GM12878 (cell line): ENCODE measurements around the gene IVD. TPM values are rescaled to one million over a fixed set of nuclear protein-coding genes. Genes with fewer than 3 reads are reported as not detected.

Experiments used
- ATAC-seq: fragments of 200-7000 bp; cut with Tn5 transposase; 3 replicates; pipeline ENCODE4 v1.9.1; 2020; ENCODE audit warnings: mild to moderate bottlenecking, moderate library complexity
- BruUV-seq: library from RNA; stranded (reverse); fragments of 400-500 nt; replicated peaks from 2 replicates; lab custom pipeline; 2021; lab: Mats Ljungman, UMichigan
- CTCF ChIA-PET: fragments of 300-600 bp; sonication (Branson Sonifier 250); formaldehyde crosslinking; extraction: SDS; loops from one replicate; lab custom pipeline; 2021; ENCODE audit warnings: inconsistent platforms; lab: Yijun Ruan, JAX
- POLR2A ChIA-PET: fragments of 350-600 bp; formaldehyde crosslinking; extraction: SDS; loops from one replicate; lab custom pipeline; 2021; ENCODE audit warnings: inconsistent platforms; lab: Charles Lee
- RAD21 ChIA-PET: fragments of 300-600 bp; sonication (Branson Sonifier 250); formaldehyde crosslinking; loops from one replicate; lab custom pipeline; 2023; ENCODE audit warnings: antibody characterized with exemption; ENCODE audit not compliant: unreplicated experiment; lab: Charles Lee
- SMC1A ChIA-PET: fragments of 300-600 bp; sonication (Branson Sonifier 250); formaldehyde crosslinking; loops from one replicate; lab custom pipeline; 2023; ENCODE audit not compliant: unreplicated experiment, uncharacterized antibody; lab: Charles Lee
- DNase-seq: peaks from one replicate; pipeline ENCODE4 v3.0.0-alpha.2; 2011; ENCODE audit warnings: low read depth, low spot score
- FAIRE-seq: peaks from 3 replicates; lab custom pipeline; 2011; peaks lifted over from hg19 to GRCh38; lab: Jason Lieb, UNC
- H2AFZ ChIP-seq: 2 replicates; pipeline ENCODE4 v1.6.0; 2011; ENCODE audit warnings: low read depth, low read length, control low read depth; ENCODE audit not compliant: control insufficient read depth
- H3K27ac ChIP-seq: 2 replicates; pipeline ENCODE4 v1.5.1; 2011; ENCODE audit warnings: control low read depth; ENCODE audit not compliant: control insufficient read depth, insufficient read depth
- H3K27me3 ChIP-seq, 2 experiments: replicated peaks in 1 of 2; 2 replicates each; pipeline versions ENCODE4 v1.6.0 to v1.6.1; 2011; ENCODE audit warnings: low read length in 1 of 2; ENCODE audit not compliant: control insufficient read depth in 2 of 2, insufficient read depth in 2 of 2
- H3K36me3 ChIP-seq, 2 experiments: 2 replicates each; pipeline ENCODE4 v1.5.1; 2011; ENCODE audit warnings: low read length in 1 of 2; ENCODE audit not compliant: control insufficient read depth in 2 of 2, insufficient read depth in 2 of 2
- H3K4me1 ChIP-seq: 2 replicates; pipeline ENCODE4 v1.6.1; 2011; ENCODE audit warnings: mild to moderate bottlenecking, low read length, moderate library complexity, mixed read lengths; ENCODE audit not compliant: control insufficient read depth, insufficient read depth
- H3K4me2 ChIP-seq: 2 replicates; pipeline ENCODE4 v1.6.0; 2011; ENCODE audit warnings: control low read depth; ENCODE audit not compliant: control insufficient read depth, insufficient read depth
- H3K4me3 ChIP-seq: fragments of 200-600 bp; sonication (generic); 2 replicates; pipeline ENCODE4 v1.5.1; 2016
- H3K79me2 ChIP-seq: 2 replicates; pipeline ENCODE4 v1.6.0; 2011; ENCODE audit warnings: low read length; ENCODE audit not compliant: control insufficient read depth, insufficient read depth
- H3K9ac ChIP-seq: 2 replicates; pipeline ENCODE4 v1.8.0; 2011; ENCODE audit warnings: low read length, control low read depth, mixed read lengths; ENCODE audit not compliant: control insufficient read depth, insufficient read depth
- H3K9me3 ChIP-seq: replicated peaks from 3 replicates; pipeline ENCODE4 v1.5.1; 2011; ENCODE audit warnings: mild to moderate bottlenecking, low read length; ENCODE audit not compliant: control insufficient read depth, insufficient read depth
- H4K20me1 ChIP-seq: 2 replicates; pipeline ENCODE4 v1.6.0; 2011; ENCODE audit not compliant: control insufficient read depth, insufficient read depth
- CBX5 ChIP-seq: sonication (generic); IDR thresholded peaks from 2 replicates; pipeline ENCODE4 v1.6.1; 2016; ENCODE audit warnings: low read depth, moderate library complexity, mild to moderate bottlenecking, inconsistent platforms
- EGR1 ChIP-seq, 2 experiments: IDR thresholded peaks; 1 replicate in 1 of 2; 2 replicates in 1 of 2; pipeline ENCODE4 v1.6.1; 2011 to 2012; ENCODE audit warnings: low read depth in 2 of 2, low read length in 2 of 2, borderline replicate concordance in 1 of 2, mild to moderate bottlenecking in 1 of 2, moderate library complexity in 1 of 2
- HDAC6 ChIP-seq: fragments of 200-600 bp; sonication (generic); IDR thresholded peaks from one replicate; pipeline ENCODE4 v1.8.0; 2017; ENCODE audit warnings: antibody characterized with exemption; ENCODE audit not compliant: unreplicated experiment
- SMAD1 ChIP-seq: fragments of 450-650 bp; IDR thresholded peaks from 2 replicates; pipeline ENCODE4 v1.6.1; 2018; ENCODE audit warnings: mild to moderate bottlenecking, low read depth; ENCODE audit not compliant: partially characterized antibody
- SREBF1 ChIP-seq: IDR thresholded peaks from 2 replicates; pipeline ENCODE4 v1.6.1; 2012; ENCODE audit warnings: mild to moderate bottlenecking, low read length
- YBX1 ChIP-seq: fragments of 450-650 bp; IDR thresholded peaks from 2 replicates; pipeline ENCODE4 v1.6.1; 2016; ENCODE audit warnings: antibody characterized with exemption
- WGBS: methylation state at CpG from one replicate; pipeline ENCODE4 v1.1.6; 2016; ENCODE audit warnings: low lambda C conversion rate; ENCODE audit not compliant: insufficient replicate concordance, insufficient coverage; ENCODE audit errors: missing lambda C conversion rate; 5-methylcytosine and 5-hydroxymethylcytosine counted together
- in situ Hi-C: fragments of 300-500 bp; cut with MboI; formaldehyde crosslinking; loops from 9 replicates; pipeline ENCODE4 v1.14.3; 2018; ENCODE audit warnings: mixed read lengths
- intact Hi-C: fragments of 100-400 bp; cut with micrococcal nuclease; formaldehyde crosslinking; loops from one replicate; pipeline ENCODE4 v1.14.2; 2022; ENCODE audit not compliant: unreplicated experiment
- polyA plus RNA-seq, 11 experiments: library from polyadenylated mRNA; depleted of rRNA in 4 of 11; unstranded in 6 of 11; stranded (reverse) in 5 of 11; fragments of >200 nt; fragmentation: Nextera tagmentation in 4 of 11; fragmentation: Illumina TruSeq in 1 of 11; extraction: Ambion mirVana in 4 of 11; extraction: Trizol in 1 of 11; gene quantifications; 1 replicate in 1 of 11; 2 replicates in 10 of 11; pipeline versions ENCODE4 v1.2.1 to v1.2.3, GENCODE V29; 2011 to 2016; ENCODE audit warnings: inconsistent platforms in 2 of 11, missing spikeins in 2 of 11, low read depth in 1 of 11
- total RNA-seq, 4 experiments: library from RNA; depleted of rRNA in 3 of 4; stranded (reverse); fragments of >200 nt in 3 of 4; fragmentation: Illumina TruSeq in 1 of 4; extraction: Trizol in 1 of 4; gene quantifications; 2 replicates each; pipeline versions ENCODE4 v1.2.1 to v1.2.3, GENCODE V29; 2013 to 2021
- TF ChIP-seq, protein P1 (sequence below): IDR thresholded peaks from 2 replicates; pipeline ENCODE4 v1.6.1; 2011; ENCODE audit warnings: mild to moderate bottlenecking, low read depth, low read length, moderate library complexity; ENCODE audit not compliant: insufficient replicate concordance
- TF ChIP-seq, protein P2 (sequence below): fragments of 450-650 bp; IDR thresholded peaks from 2 replicates; pipeline ENCODE4 v1.6.1; 2016; ENCODE audit warnings: mild to moderate bottlenecking, moderate library complexity, borderline replicate concordance
- TF ChIP-seq, protein P3 (sequence below): fragments of 450-650 bp; IDR thresholded peaks from 2 replicates; pipeline ENCODE4 v1.6.1; 2017; ENCODE audit warnings: low read depth, mild to moderate bottlenecking, moderate library complexity

Gene IVD
- total and polyA plus RNA-seq, 10 of the 15 experiments (the other 5 are each of a cell fraction or from before 2014, with no cell fraction given), result 5.3 to 59.8 (median 45.7) TPM

DNA sequence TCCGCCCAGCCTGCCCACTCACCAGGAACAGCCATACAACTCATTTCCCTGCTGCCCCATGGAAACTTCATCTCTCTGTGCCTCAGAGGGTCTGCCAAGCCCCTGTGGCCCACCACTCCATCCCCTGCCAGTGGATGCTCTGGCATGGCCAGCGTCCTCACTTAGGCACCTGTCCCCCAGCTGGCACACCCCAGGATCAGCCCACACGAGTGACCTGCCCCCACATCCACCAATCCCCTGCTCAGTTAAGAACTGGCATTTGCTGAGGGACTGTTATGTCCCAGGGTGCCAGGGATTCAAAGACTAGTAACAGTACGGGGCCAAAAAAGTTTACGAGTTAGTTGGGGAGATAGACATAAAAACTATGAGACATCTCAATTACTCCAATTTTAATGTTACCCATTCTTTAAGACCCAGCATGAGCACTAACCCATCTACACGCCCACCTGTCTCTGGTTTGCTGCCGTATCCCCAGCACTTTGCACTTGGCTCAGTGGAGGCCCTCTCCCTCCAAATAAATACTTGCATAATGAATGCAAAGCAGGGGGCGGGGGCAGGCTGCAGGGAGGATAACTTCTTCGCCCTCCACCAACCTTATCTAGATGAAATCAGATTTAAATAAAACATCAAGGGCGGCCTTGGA lies 23.6 kb downstream of the IVD start:
- RAD21 ChIA-PET, result no interaction called here
- TF ChIP-seq CBX5, result no peak
- TF ChIP-seq, all 136 proteins: peak for 0
- Histone ChIP-seq H3K27ac (no peak overlapping the region), H3K27me3 (no peaks in the 10 kb centered on the region; a peak in 3 of 4 replicates), H3K36me3 (no peaks in the 10 kb centered on the region), H3K9ac (no peak overlapping the region), H3K9me3 (no peaks in the 10 kb centered on the region), H4K20me1 (no peaks in the 10 kb centered on the region), H3K4me2 (no peak overlapping the region), H3K4me3 (no peak overlapping the region), H3K79me2 (no peaks in the 10 kb centered on the region), H3K4me1 (no peaks in the 10 kb centered on the region), H2AFZ (no peak overlapping the region)
- FAIRE-seq (no peak), ATAC-seq (no peak), DNase-seq (no peak)
- SMC1A ChIA-PET, result no interaction called here
- POLR2A ChIA-PET, result no interaction called here
- no TSS peak for BruUV-seq
- WGBS, result 41% methylated on average over 10 of the region's 10 CpGs
- CTCF ChIA-PET, result no interaction called here
- intact Hi-C loops, result no loop called here
- in situ Hi-C loops, result no loop called here

DNA sequence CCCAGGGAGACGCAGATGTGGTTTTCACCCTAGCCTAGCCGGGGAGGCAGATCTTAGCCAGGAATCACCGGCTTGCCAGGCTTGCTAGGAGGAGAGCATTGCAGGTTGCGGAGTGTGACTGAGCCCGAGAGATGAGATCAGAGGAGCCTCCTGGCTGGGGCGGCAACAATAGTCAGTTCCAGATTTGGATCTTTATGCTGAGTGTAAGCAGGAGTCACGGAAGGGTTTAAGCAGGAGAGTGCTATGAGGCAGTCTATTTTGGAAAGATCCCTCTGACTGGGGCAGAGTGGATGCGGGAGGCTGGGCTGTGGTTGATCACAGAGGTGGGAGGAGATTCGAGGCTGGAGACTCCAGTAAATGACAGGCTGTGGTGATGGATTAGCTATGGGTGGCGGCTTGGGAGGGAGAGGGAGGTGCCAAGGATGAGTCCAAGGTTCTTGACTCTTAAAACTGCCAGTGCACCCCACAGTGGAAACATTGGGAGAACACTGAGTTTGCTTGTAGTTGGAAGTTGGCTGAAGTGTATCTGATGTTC lies 24.7 kb downstream of the IVD start:
- Histone ChIP-seq H3K9me3 (no peaks in the 10 kb centered on the region), H3K9ac (no peak overlapping the region), H3K4me2 (no peak overlapping the region), H4K20me1 (no peaks in the 10 kb centered on the region), H3K27me3 (peaks cover 2 to 11% of the 10 kb centered on the region in 2 experiments), H3K79me2 (no peaks in the 10 kb centered on the region), H3K27ac (no peak overlapping the region), H3K4me1 (no peaks in the 10 kb centered on the region), H2AFZ (no peak overlapping the region), H3K36me3 (no peaks in the 10 kb centered on the region), H3K4me3 (no peak overlapping the region)
- 42% methylated on average over 10 of the region's 10 CpGs for WGBS
- in situ Hi-C loops, result no loop called here
- RAD21 ChIA-PET, result no interaction called here
- DNase-seq, result no peak
- ATAC-seq, result no peak
- POLR2A ChIA-PET, result no interaction called here
- SMC1A ChIA-PET, result no interaction called here
- FAIRE-seq, result no peak
- CTCF ChIA-PET, result no interaction called here
- no TSS peak for BruUV-seq
- intact Hi-C loops, result no loop called here
- TF ChIP-seq HDAC6, result no peak
- TF ChIP-seq, protein P1, sequence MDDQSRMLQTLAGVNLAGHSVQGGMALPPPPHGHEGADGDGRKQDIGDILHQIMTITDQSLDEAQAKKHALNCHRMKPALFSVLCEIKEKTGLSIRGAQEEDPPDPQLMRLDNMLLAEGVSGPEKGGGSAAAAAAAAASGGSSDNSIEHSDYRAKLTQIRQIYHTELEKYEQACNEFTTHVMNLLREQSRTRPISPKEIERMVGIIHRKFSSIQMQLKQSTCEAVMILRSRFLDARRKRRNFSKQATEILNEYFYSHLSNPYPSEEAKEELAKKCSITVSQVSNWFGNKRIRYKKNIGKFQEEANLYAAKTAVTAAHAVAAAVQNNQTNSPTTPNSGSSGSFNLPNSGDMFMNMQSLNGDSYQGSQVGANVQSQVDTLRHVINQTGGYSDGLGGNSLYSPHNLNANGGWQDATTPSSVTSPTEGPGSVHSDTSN, result no peak
- no peak for TF ChIP-seq SMAD1
- TF ChIP-seq EGR1 (IDR thresholded peaks at IDR 0.05; ENCODE audit: borderline replicate concordance in 1 of 2, low read depth in 2 of 2, low read length in 2 of 2), result no peak
- TF ChIP-seq, protein P2, sequence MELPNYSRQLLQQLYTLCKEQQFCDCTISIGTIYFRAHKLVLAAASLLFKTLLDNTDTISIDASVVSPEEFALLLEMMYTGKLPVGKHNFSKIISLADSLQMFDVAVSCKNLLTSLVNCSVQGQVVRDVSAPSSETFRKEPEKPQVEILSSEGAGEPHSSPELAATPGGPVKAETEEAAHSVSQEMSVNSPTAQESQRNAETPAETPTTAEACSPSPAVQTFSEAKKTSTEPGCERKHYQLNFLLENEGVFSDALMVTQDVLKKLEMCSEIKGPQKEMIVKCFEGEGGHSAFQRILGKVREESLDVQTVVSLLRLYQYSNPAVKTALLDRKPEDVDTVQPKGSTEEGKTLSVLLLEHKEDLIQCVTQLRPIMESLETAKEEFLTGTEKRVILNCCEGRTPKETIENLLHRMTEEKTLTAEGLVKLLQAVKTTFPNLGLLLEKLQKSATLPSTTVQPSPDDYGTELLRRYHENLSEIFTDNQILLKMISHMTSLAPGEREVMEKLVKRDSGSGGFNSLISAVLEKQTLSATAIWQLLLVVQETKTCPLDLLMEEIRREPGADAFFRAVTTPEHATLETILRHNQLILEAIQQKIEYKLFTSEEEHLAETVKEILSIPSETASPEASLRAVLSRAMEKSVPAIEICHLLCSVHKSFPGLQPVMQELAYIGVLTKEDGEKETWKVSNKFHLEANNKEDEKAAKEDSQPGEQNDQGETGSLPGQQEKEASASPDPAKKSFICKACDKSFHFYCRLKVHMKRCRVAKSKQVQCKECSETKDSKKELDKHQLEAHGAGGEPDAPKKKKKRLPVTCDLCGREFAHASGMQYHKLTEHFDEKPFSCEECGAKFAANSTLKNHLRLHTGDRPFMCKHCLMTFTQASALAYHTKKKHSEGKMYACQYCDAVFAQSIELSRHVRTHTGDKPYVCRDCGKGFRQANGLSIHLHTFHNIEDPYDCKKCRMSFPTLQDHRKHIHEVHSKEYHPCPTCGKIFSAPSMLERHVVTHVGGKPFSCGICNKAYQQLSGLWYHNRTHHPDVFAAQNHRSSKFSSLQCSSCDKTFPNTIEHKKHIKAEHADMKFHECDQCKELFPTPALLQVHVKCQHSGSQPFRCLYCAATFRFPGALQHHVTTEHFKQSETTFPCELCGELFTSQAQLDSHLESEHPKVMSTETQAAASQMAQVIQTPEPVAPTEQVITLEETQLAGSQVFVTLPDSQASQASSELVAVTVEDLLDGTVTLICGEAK, result no peak
- no peak for TF ChIP-seq YBX1
- TF ChIP-seq, protein P3, sequence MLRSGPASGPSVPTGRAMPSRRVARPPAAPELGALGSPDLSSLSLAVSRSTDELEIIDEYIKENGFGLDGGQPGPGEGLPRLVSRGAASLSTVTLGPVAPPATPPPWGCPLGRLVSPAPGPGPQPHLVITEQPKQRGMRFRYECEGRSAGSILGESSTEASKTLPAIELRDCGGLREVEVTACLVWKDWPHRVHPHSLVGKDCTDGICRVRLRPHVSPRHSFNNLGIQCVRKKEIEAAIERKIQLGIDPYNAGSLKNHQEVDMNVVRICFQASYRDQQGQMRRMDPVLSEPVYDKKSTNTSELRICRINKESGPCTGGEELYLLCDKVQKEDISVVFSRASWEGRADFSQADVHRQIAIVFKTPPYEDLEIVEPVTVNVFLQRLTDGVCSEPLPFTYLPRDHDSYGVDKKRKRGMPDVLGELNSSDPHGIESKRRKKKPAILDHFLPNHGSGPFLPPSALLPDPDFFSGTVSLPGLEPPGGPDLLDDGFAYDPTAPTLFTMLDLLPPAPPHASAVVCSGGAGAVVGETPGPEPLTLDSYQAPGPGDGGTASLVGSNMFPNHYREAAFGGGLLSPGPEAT, result no peak
- TF ChIP-seq SREBF1, result no peak
